K562 (cell line): ENCODE measurements around the gene EEF1AKMT4. TPM values are rescaled to one million over a fixed set of nuclear protein-coding genes. Genes with fewer than 3 reads are reported as not detected.

Source experiments
- FOXA1 ChIP-seq: fragments of 450-650 bp; IDR thresholded peaks from 2 replicates; pipeline ENCODE4 v1.6.1; 2016; ENCODE audit warnings: mild to moderate bottlenecking, borderline replicate concordance
- FOXP4 ChIP-seq: sonication (generic); formaldehyde crosslinking; IDR thresholded peaks from 2 replicates; pipeline ENCODE4 v1.8.0; 2022; ENCODE audit warnings: mild to moderate bottlenecking, missing genetic modification reagents, borderline replicate concordance
- MTF1 ChIP-seq: fragments of 250-450 bp; sonication (Bioruptor Pico); IDR thresholded peaks from 2 replicates; pipeline ENCODE4 v1.9.0; 2021; ENCODE audit warnings: moderate library complexity, mild to moderate bottlenecking, inconsistent platforms, borderline replicate concordance
- RNF2 ChIP-seq: sonication (generic); IDR thresholded peaks from 2 replicates; pipeline ENCODE4 v1.6.1; 2016
- ZNF212 ChIP-seq: fragments of 450-650 bp; formaldehyde crosslinking; IDR thresholded peaks from 2 replicates; pipeline ENCODE4 v1.4.0; 2020; ENCODE audit warnings: mild to moderate bottlenecking
- polyA plus RNA-seq, 8 experiments: library from polyadenylated mRNA; depleted of rRNA in 4 of 8; stranded (reverse) in 5 of 8; unstranded in 3 of 8; fragments of >200 nt; fragmentation: Nextera tagmentation in 2 of 8; fragmentation: Illumina TruSeq in 1 of 8; extraction: Ambion mirVana in 2 of 8; extraction: Trizol in 1 of 8; gene quantifications; 2 replicates each; pipeline versions ENCODE4 v1.2.1 to v1.2.3, GENCODE V29; 2011 to 2014; ENCODE audit warnings: inconsistent platforms in 1 of 8, missing spikeins in 1 of 8
- total RNA-seq, 7 experiments: library from RNA; depleted of rRNA in 6 of 7; stranded (reverse); fragments of >200 nt in 6 of 7; fragmentation: Illumina TruSeq in 2 of 7; extraction: Trizol in 2 of 7; gene quantifications; 2 replicates each; pipeline versions ENCODE4 v1.2.1 to v1.2.3, GENCODE V29; 2011 to 2021; ENCODE audit warnings: low replicate concordance in 1 of 7
- TF ChIP-seq, protein P1 (sequence below): sonication (generic); formaldehyde crosslinking; IDR thresholded peaks from 2 replicates; pipeline ENCODE4 v1.8.0; 2023; ENCODE audit warnings: mild to moderate bottlenecking, missing genetic modification reagents
- TF ChIP-seq, protein P2 (sequence below): fragments of 200-400 bp; formaldehyde crosslinking; IDR thresholded peaks from 2 replicates; pipeline ENCODE4 v1.6.1; 2017; ENCODE audit warnings: mild to moderate bottlenecking, low read depth, low read length, moderate library complexity

The EEF1AKMT4 gene
- total and polyA plus RNA-seq, 9 of the 15 experiments (the other 6 are each of a cell fraction or from before 2014, with no cell fraction given): 10.3 to 49.4 (median 18.9) TPM

DNA sequence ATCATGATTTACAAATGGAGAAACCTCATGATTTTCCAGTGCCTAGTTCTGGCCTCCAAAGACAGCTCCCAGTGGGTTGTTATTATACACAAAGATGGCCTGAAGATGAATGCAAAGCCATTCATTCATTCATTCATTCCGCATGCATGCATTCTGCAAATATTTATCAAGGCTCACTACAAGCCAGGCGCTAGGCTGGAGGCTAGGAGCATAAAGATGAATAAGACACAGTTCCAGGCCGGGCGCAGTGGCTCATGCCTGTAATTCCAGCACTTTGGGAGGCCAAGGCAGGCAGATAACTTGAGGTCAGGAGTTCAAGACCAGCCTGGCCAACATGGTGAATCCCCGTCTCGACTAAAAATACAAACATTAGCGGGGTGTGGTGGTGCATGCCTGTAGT lies 47.1 kb downstream of the EEF1AKMT4 start (continued):
- TF ChIP-seq FOXP4 (CRISPR knock-in tag) (no peak), FOXA1 (no peak), ZNF212 (CRISPR knock-in tag) (no peak), RNF2 (no peak), MTF1 (CRISPR knock-in tag) (no peak)
- TF ChIP-seq, protein P1, sequence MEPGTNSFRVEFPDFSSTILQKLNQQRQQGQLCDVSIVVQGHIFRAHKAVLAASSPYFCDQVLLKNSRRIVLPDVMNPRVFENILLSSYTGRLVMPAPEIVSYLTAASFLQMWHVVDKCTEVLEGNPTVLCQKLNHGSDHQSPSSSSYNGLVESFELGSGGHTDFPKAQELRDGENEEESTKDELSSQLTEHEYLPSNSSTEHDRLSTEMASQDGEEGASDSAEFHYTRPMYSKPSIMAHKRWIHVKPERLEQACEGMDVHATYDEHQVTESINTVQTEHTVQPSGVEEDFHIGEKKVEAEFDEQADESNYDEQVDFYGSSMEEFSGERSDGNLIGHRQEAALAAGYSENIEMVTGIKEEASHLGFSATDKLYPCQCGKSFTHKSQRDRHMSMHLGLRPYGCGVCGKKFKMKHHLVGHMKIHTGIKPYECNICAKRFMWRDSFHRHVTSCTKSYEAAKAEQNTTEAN (CRISPR knock-in tag): no peak
- TF ChIP-seq, protein P2, sequence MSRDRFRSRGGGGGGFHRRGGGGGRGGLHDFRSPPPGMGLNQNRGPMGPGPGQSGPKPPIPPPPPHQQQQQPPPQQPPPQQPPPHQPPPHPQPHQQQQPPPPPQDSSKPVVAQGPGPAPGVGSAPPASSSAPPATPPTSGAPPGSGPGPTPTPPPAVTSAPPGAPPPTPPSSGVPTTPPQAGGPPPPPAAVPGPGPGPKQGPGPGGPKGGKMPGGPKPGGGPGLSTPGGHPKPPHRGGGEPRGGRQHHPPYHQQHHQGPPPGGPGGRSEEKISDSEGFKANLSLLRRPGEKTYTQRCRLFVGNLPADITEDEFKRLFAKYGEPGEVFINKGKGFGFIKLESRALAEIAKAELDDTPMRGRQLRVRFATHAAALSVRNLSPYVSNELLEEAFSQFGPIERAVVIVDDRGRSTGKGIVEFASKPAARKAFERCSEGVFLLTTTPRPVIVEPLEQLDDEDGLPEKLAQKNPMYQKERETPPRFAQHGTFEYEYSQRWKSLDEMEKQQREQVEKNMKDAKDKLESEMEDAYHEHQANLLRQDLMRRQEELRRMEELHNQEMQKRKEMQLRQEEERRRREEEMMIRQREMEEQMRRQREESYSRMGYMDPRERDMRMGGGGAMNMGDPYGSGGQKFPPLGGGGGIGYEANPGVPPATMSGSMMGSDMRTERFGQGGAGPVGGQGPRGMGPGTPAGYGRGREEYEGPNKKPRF: no peak
